RCC 7860 (cell line): ENCODE results near the gene SF1.

ENCODE experiments used
- DNase-seq: peaks from one replicate; pipeline ENCODE4 v3.0.0-alpha.2; 2015; ENCODE audit warnings: low spot score
- FAIRE-seq: peaks from 2 replicates; lab custom pipeline; 2012; peaks lifted over from hg19 to GRCh38; lab: Jason Lieb, UNC

The SF1 gene

DNA sequence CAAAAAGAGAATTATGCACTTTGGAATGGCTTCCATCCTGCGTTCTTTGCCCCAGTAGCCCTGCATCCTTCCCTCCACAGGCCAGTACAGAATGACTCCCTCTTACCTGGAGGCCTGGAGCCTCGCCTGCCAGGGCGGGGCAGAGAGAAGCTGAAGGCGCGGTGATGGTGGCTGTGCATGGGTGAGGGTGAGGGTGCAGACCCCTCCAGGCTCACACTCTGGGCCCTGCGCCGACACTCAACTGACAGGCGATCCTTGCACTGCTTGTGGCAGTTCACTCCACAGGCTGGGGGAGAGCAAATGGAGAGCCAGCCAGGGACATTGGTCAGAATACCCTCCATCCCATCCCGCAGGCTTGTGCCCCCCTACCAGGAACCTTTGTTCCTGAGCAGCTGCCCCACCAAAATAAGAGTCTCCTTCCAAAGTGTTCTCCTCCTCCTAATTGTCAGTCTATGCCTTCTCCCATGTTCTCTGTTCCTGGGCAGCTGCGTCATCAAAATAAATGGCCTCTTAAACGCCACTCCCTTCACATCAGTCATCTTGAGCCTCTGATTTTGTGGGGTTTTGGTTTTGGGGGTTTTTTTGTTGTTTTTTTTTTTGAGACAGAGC, 49.5 kb downstream of the SF1 start:
- DNase-seq (no peak), FAIRE-seq (no peak)

DNA sequence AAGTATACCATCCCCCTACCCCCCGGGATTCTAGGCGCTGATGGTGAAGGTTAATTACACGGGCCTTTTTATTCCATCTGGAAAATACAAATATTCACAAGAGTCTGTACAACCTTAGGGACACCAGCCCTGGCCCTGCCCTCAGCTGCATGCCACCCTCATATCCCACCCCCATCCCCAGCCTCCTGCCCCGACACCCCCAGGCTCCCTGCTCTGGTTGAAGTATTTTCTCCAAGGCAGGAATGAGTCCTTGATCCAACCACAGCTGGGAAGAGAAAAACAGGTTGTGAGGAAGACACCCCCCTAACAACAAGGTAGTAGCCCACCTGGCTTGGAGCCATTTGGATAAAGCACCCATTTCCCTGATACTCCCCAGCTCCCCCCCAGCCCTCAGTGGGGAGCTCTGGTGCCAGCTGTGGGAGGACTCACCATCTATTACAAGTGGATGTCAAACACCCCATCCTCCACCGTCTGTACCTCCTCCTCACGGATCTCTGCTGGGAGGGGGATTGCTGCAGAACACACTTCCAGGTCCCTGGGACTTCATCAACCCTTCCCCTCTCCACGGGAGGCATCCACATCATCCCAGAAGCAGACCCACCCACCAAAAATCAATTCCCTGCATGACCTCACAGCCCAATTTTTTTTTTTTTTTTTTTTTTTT, 51.3 kb downstream of the SF1 start:
- no peak for FAIRE-seq
- DNase-seq = no peak

DNA sequence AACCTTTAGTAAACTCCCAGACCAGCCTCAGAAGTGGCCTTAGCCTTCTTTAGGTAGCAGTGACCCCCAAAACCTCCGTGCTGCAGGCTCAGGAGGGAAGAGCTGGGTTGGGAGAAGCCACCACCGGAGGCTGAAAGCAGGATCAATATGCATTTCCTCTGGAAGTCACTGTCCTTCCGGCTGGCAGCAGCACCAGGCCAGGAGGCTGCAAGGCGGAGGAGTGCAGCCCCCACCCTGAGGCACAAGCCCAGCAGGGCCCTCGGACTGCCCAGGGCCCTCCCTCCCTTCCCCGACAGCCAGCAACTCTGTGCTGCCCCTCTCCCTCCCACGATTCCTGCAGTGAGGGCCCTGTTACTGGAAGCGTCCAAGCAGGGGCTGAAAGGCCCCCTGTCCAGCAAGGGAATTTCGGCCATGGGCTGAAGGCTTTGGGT, 52.1 kb downstream of the SF1 start:
- no peak for DNase-seq
- FAIRE-seq = no peak

- no peak for FAIRE-seq
- no peak for DNase-seq
Observed at GRCh38 chr11:64724863-64725532, 53.3 kb downstream of the SF1 start.

DNA sequence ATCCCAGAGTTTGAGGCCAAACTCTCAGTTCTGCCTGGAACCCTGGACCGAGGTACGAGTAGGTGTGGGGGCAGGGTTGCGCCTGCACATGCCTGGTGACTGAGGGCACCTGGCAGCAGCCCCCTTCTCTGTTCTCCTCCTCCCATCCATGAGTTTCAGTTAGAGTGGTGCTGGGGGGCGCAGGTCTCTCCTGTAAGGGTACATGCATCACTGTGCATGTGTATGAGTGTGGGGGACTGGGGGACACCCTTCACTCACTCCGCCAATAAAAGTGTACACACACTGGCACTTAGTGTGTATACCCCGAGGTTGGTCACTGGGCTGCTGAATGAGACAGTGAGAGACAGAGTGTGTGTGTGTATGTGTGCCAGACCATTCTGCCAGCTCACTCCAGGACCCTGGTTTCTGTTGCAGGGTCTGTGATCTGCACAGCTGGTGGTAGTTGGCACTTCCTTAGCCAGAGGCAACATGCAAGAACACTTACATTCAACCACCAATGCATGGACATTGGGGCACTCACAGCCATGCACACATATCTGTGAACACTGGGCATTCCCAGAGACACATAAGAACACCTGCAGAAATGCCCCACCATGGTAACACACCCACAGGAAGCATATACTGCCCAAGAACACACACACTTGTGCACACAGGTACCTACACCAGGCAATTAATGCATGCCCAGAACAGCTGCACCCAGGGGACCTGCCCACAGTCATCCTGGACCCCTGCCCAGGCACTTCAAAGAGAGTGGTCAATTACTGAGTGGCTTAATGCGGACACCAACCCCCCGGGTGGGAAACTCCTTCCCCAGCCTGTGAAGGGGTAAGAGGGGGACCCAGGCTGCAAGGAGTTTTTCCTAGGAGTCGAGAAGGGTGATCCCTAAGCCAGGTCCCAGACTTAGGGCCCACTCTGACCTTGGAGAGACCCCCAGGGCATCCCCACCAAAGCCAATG, 54.2 kb downstream of the SF1 start:
- FAIRE-seq = no peak

GRCh38 chr11:64723117-64723906, 55.0 kb downstream of the SF1 start, which contains the start of gene NRXN2:
Gene NRXN2 (minus strand): TSS chr11:64723197. CDS start chr11:64713699, 9,498 bp downstream.
- DNase-seq (peak; percentile 44), FAIRE-seq (no peak)

More for the DNA sequence above, 54.2 kb downstream of the SF1 start:
- no peak for DNase-seq

GRCh38 chr11:64722141-64723065, 55.9 kb downstream of the SF1 start:
- DNase-seq (no peak), FAIRE-seq (no peak)

- FAIRE-seq = no peak
- no peak for DNase-seq
Observed at GRCh38 chr11:64721359-64721699, 57.0 kb downstream of the SF1 start.

- FAIRE-seq = no peak
Observed at GRCh38 chr11:64720640-64721358, 57.5 kb downstream of the SF1 start.

GRCh38 chr11:64720167-64720566, 58.2 kb downstream of the SF1 start:
- no peak for FAIRE-seq

More at GRCh38 chr11:64720640-64721358, 57.5 kb downstream of the SF1 start:
- DNase-seq = no peak

DNA sequence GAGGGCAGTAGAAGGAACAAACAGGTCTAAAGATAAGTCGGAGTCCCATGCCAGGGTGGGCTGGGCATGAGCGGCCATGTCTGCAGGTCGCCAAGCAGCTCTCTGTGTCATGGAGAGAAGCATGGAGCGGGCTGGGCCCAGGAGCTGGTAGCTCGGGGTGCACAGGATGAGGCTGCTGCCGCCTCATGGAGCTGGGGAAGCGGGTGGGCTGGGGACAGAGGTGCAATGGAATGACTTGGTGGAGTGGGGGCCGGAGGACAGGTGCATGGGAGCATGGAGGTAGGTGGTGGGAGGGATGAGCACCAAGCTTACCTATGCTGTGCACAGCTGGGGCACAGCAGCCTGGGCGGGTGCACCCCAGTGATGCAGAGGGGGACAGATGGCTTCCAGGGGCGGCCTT, 58.9 kb downstream of the SF1 start:
- no peak for FAIRE-seq
- DNase-seq = no peak

More at GRCh38 chr11:64720167-64720566, 58.2 kb downstream of the SF1 start:
- DNase-seq = no peak

- no peak for FAIRE-seq
- no peak for DNase-seq
Observed at GRCh38 chr11:64718780-64719124, 59.6 kb downstream of the SF1 start.

- no peak for DNase-seq
- no peak for FAIRE-seq
Observed at GRCh38 chr11:64718084-64718779, 60.1 kb downstream of the SF1 start.

DNA sequence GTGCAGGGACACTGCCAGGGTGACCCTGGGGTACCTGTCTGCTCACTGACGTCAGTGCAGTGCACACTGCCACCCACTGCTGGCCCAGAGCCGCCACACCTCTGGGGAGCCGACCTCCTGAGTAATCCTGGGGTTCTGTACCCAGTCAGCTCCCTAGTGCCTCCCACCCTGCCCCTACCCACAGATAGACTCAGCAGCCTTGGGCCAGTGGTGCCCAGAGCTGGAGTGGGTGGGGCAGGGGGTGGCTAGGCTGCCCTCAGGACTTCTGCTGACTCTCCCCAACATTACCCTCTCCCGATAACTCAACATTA, 61.1 kb downstream of the SF1 start:
- no peak for DNase-seq
- FAIRE-seq = no peak

GRCh38 chr11:64716473-64717267, 61.7 kb downstream of the SF1 start:
- DNase-seq (no peak), FAIRE-seq (no peak)

DNA sequence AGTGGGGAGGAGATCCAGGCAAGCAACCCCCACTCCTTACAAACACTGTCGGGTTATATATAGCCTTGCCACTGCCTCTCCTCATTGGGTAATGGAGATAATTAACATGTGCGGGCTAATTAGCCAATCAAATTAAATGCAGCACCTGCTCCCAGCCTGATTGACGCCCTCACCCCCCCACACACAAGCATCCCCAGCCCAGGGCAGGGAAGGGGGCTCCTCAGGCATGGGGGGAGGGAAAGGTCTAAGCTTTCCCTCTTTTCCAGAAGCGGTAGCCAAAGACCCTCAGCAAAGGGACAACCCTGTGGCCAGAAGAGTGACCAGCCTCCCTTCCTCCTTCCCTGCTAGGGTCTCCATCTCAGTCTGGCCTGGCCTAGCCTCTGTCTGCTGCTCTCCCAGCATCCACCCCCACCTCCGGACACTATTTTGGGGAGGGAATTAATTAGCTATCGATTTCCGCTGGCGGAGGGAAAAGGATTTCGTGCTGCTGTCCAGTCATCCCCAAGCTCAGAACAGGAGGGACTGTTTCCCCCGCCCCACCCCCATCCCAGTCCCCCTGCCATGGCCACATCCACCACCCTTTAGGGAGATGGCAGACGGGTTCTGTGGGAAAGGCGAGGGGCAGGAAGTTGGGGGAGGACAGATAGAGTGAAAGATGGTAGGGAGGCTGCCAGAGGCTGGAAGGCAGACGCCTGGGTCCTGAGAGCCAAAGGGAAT, 62.4 kb downstream of the SF1 start:
- DNase-seq (no peak), FAIRE-seq (no peak)

DNA sequence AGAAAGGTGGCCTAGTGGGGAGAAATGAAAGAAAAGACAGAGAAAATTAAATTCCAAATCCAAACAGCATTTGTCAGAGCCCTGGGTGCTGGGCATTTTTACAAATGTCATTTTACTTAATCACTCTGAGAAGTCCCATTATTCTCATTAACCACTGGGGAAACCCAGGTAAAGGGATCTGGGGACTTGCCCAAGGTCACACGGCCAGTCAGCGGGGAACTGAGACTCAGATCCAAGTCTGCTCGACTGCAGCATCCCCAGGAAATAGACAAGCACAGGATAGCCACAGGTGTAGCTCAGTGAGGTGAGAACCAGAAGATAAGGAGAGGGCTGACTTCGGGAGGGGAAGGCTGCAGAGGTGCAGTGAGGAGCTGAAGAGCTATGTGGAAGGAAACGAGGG, 63.2 kb downstream of the SF1 start:
- DNase-seq = no peak

More for the DNA sequence above, 63.2 kb downstream of the SF1 start:
- no peak for FAIRE-seq
